Muscle of back (tissue), 13 donors: ENCODE results near the gene PTTG2. TPM values are rescaled to one million over a fixed set of nuclear protein-coding genes. Genes with fewer than 3 reads are reported as not detected.
A peak's percentile ranks its signal among the peaks of the same experiment; 100 is the strongest.
"Not testable (repeated sequence)": the region's sequence is repeated elsewhere in the genome, so short reads cannot be mapped to it uniquely, and the experiment has no call there.

Experiments
- DNase-seq, 3 donors: peaks; one replicate each; pipeline versions ENCODE4 v3.0.0 to v3.0.0-alpha.2; 2013
- long read RNA-seq, 9 donors: transcript quantifications; one replicate each; lab custom pipeline, GENCODE V29; 2026
- polyA plus RNA-seq, 10 donors: library from polyadenylated mRNA; unstranded; fragments of 120-200 nt; gene quantifications; one replicate each; pipeline ENCODE4 v1.2.1, GENCODE V29; 2013; ENCODE audit not compliant: insufficient read length in 10 of 10

PTTG2 gene
- under 1 TPM in 1 of 10 donors, not detected in 9; 0.19 TPM for polyA plus RNA-seq
- long read RNA-seq, donor 1 = 0 reads
- long read RNA-seq, donor 2 = 0 reads
- long read RNA-seq, donor 3 = 0 reads
- long read RNA-seq, donor 4 = 0 reads
- long read RNA-seq, donor 5 = 0 reads
- long read RNA-seq, donor 6 = 0 reads
- long read RNA-seq, donor 7 = 0 reads
- long read RNA-seq, donor 8 = 0 reads
- long read RNA-seq, donor 9 = 0 reads

- no peak for DNase-seq
Observed at GRCh38 chr4:37960098-37960497, at the start of gene PTTG2. PTTG2 (plus strand) TSS chr4:37960398; CDS start chr4:37960435, 37 bp downstream.

- DNase-seq = no peak
Observed at GRCh38 chr4:37914539-37914938, 45.7 kb upstream of the PTTG2 start.

DNA sequence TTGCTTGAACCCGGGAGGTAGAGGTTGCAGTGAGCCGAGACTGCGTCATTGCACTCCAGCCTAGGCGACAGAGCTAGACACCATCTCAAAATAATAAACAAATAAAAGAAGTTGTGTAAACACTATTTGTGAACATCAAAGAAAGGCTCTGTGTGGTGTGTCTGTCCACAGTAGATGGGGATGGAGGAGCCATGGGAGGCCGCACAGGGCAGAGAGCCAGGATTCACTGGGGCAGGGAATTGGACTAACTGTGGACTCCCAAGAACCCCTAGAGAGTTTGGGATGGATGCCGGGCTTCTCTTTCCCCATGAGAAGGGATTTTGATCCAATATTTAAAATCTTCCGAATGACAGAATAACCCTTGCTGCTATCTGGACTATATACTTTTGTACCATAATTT is 42.8 kb upstream of the PTTG2 start:
- peak in 1 of 3 donors; percentile 3 for DNase-seq

DNA sequence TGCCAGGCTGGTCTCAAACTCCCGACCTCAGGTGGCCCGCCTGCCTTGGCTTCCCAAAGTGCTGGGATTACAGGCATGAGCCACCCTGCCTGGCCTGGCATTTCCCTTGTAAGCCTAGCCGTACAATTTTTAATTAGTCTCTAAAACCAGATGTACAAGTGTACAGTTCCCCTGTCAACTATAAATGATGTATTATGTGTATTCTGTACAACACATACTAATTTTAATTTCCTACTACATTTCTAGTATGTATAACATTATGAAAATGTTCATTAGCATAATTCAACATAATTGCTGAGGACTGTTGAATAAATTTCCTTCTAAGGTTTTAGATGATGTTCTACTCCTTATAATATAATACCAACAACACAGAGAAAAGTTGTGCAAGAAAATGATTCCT is 41.5 kb upstream of the PTTG2 start:
- DNase-seq = no peak

GRCh38 chr4:37922328-37922727 is 37.9 kb upstream of the PTTG2 start:
- peak in 1 of 3 donors; percentile 6 for DNase-seq

- DNase-seq = not testable (repeated sequence)
Observed at GRCh38 chr4:37923089-37923488, 37.1 kb upstream of the PTTG2 start.

DNA sequence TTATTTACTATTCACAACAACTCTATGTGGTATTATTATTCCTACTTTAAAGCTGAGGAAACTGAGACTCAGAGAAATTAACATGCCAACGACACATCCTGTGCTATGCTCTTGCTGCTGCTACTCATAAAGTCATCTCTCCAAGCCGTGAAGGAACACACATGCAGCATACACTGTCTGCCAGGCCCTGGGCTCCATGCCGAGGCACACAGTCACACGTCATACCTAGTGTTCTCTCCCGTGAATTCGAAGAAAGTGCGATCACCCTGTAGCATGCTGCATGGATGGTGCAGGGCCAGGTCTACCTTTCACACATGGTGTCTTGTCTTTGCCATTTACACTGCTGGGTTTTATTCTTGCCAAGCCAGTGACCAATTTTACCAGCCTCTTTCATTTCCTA is 35.3 kb upstream of the PTTG2 start:
- DNase-seq = no peak

GRCh38 chr4:37927434-37927833 is 32.8 kb upstream of the PTTG2 start:
- no peak for DNase-seq

DNA sequence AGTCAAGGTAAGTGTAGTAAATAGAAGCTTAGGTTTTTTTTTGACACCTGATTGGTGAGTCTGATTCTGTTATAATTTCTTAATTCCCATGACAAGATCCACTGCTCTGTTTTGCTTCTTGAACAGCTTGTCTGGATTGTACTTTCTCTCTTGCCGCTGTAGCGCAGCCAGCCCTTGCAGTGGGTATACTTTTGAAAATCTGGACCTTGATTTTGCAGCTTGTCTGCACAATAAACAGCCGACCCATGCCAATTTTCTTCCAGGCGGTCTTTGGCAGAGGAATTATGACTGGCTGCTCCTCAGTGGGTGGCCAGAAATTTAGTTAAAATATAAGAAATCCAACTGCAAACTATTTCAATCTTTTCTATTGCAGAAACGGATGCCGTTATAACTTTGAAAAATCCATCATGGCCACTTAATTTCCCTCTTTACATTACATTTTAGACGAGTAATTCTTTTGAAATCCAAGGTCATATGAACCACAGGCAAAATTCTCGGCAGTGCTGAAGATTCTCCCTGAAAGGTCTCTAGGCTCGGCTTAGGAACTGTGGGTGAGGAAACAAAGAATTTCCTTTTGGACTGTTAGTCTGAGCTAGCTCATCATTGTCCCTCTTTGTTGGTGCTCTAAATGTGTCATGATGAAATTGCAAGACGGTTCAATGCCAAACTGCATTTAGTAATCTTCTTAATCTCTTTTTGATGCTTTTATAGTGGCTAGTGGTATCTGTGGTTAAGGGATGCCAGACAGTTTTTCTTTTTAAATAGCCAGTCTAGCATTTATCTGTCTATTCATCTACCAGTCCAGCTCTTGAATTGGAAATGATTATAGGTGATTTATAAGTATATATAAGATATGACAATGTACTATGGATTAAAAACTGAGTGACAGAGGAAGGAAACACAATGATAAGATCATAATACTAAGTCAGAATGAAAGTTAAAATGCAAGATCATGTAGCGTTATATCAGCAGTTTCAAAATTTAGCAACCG is 31.5 kb upstream of the PTTG2 start:
- DNase-seq = no peak

- no peak for DNase-seq
Observed at GRCh38 chr4:37934096-37934495, 26.1 kb upstream of the PTTG2 start.

DNA sequence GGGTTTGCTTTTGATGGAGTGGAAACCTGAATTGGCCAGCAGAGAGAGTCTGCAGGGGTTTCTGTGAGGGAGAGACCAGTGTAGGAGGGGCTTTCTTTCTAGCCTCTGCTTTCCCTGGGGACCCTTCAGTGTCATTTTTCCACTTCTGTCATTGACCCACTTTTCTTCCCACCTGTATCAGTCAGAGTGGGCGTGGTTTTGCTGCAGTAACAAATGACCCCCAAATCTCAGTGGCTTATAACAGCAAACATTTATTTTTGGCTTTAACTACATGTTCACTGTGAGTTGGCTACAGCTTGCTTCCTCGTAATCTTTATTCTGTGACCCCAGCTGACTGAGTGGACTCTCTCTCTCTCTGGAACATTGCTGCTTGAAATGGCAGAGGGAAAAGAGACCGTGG is 25.6 kb upstream of the PTTG2 start:
- DNase-seq = no peak

DNA sequence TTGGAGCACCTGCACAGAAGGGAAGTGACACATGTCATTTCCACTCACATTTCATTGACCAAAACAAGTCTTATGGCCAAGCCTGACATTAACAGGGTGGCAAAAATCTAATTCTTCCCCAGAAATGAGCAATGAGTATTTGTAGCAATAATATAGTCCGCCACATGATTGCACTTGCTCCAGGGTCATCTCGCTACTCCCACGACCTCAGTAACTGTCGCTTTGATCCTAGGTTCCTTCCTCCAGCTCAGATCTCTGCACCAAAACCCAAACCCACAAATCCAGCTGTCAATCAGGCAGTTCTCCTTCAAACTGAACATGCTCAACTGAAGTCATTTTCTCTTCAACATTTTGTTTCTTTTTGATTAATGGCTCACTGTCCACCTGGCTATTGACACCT is 25.2 kb upstream of the PTTG2 start:
- no peak for DNase-seq

DNA sequence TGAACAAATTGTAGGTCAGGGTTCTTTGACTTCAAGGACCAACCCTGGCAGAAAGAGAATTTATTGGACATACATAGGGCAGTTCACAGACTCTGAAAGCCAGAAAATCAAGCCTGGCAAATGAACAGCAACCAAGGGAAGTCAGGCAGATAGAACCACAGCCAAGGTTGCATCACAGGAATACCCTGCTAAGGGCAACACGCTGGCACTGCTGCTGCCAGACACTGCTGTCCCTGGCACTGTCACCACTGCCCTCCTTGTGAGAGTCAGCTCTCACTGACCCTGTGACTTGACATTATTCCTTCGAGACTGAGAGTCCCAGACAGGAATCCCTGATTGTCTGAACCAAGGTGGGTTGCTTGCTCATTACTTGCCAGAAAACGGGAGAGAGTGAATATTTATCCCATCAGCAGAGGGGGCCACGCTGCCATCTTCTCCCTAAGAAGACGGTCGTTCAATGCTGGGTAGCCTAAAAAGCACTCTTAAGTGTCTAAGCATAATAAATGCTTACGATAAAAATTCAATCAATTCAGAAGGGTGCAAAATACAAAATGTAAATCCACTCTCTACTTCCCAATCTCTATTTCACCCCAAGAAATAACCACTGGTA is 23.2 kb upstream of the PTTG2 start:
- no peak for DNase-seq

- DNase-seq = no peak
Observed at GRCh38 chr4:37938208-37938607, 22.0 kb upstream of the PTTG2 start.

GRCh38 chr4:37946503-37947179 is 13.6 kb upstream of the PTTG2 start:
- DNase-seq = no peak

- DNase-seq = no peak
Observed at GRCh38 chr4:37948542-37948941, 11.7 kb upstream of the PTTG2 start.

GRCh38 chr4:37949636-37950426 is 10.4 kb upstream of the PTTG2 start:
- DNase-seq = no peak

- no peak for DNase-seq
Observed at GRCh38 chr4:37951461-37952352, 8.5 kb upstream of the PTTG2 start.

DNA sequence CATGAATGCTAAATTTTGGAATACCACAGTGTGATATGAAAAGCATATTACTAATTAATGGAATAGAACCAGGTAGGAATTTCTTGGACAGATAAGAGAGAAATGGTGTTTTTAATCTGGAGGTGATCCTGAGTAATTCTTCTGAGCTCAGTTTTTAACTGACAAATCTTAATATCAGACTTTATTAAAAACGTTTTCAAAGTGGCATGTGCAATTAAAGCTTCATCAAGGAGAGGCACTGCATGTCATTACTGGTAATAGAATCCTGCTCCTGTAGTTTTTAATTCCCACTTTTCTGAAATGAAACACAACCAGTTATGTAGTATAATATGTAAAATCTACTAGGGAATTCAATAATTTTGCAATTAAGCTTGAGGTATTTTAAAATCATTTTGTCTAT is 7.0 kb upstream of the PTTG2 start:
- DNase-seq = no peak

GRCh38 chr4:37953620-37954293 is 6.4 kb upstream of the PTTG2 start:
- DNase-seq = no peak
